ENCODE data around the gene KRT7. TPM values are rescaled to one million over a fixed set of nuclear protein-coding genes. Genes with fewer than 3 reads are reported as not detected.

KRT7 gene
- total RNA-seq, 1 donor from 2014 or later, result 1,355 TPM

- Histone ChIP-seq H3K27me3 (ENCODE audit: control insufficient read depth, insufficient read depth, low read length) (no peaks in the 10 kb centered on the region), H3K36me3 (ENCODE audit: control insufficient read depth, insufficient read depth, low read length) (no peaks in the 10 kb centered on the region), H3K4me3 (ENCODE audit: low read depth, low read length) (no peak overlapping the region)
- DNase-seq (ENCODE audit: low read depth), result no peak
- TF ChIP-seq CTCF (IDR thresholded peaks at IDR 0.05; ENCODE audit: insufficient read depth, low read length, poor library complexity, severe bottlenecking), result no peak
Observed at GRCh38 chr12:52205612-52206303, 27.3 kb upstream of the KRT7 start.

- no peak for TF ChIP-seq CTCF (IDR thresholded peaks at IDR 0.05; ENCODE audit: insufficient read depth, low read length, poor library complexity, severe bottlenecking)
- H3K36me3 ChIP-seq (ENCODE audit: control insufficient read depth, insufficient read depth, low read length), result no peaks in the 10 kb centered on the region
- H3K4me3 ChIP-seq (ENCODE audit: low read depth, low read length), result no peak overlapping the region
- no peaks in the 10 kb centered on the region for H3K27me3 ChIP-seq (ENCODE audit: control insufficient read depth, insufficient read depth, low read length)
- DNase-seq (ENCODE audit: low read depth), result no peak
Observed at GRCh38 chr12:52206304-52207040, 26.6 kb upstream of the KRT7 start.

GRCh38 chr12:52207106-52207505 is 25.9 kb upstream of the KRT7 start:
- H3K36me3 ChIP-seq (ENCODE audit: control insufficient read depth, insufficient read depth, low read length), result no peaks in the 10 kb centered on the region
- no peak for DNase-seq (ENCODE audit: low read depth)
- no peak for TF ChIP-seq CTCF (IDR thresholded peaks at IDR 0.05; ENCODE audit: insufficient read depth, low read length, poor library complexity, severe bottlenecking)
- H3K27me3 ChIP-seq (ENCODE audit: control insufficient read depth, insufficient read depth, low read length), result no peaks in the 10 kb centered on the region
- H3K4me3 ChIP-seq (ENCODE audit: low read depth, low read length), result no peak overlapping the region

GRCh38 chr12:52207895-52208294 is 25.1 kb upstream of the KRT7 start:
- Histone ChIP-seq H3K36me3 (ENCODE audit: control insufficient read depth, insufficient read depth, low read length) (no peaks in the 10 kb centered on the region), H3K27me3 (ENCODE audit: control insufficient read depth, insufficient read depth, low read length) (no peaks in the 10 kb centered on the region), H3K4me3 (ENCODE audit: low read depth, low read length) (no peak overlapping the region)
- no peak for TF ChIP-seq CTCF (IDR thresholded peaks at IDR 0.05; ENCODE audit: insufficient read depth, low read length, poor library complexity, severe bottlenecking)
- no peak for DNase-seq (ENCODE audit: low read depth)

GRCh38 chr12:52208424-52209165 is 24.4 kb upstream of the KRT7 start:
- no peak for TF ChIP-seq CTCF (IDR thresholded peaks at IDR 0.05; ENCODE audit: insufficient read depth, low read length, poor library complexity, severe bottlenecking)
- DNase-seq (ENCODE audit: low read depth), result no peak
- Histone ChIP-seq H3K4me3 (ENCODE audit: low read depth, low read length) (no peak overlapping the region), H3K36me3 (ENCODE audit: control insufficient read depth, insufficient read depth, low read length) (no peaks in the 10 kb centered on the region), H3K27me3 (ENCODE audit: control insufficient read depth, insufficient read depth, low read length) (no peaks in the 10 kb centered on the region)

Measured in kidney epithelial cell (primary cell).